Chondrocyte (in vitro differentiated cells): ENCODE results near the gene TTC28. TPM values are rescaled to one million over a fixed set of nuclear protein-coding genes. Genes with fewer than 3 reads are reported as not detected.
A peak's percentile ranks its signal among the peaks of the same experiment; 100 is the strongest.

Experiments used
- DNase-seq: peaks from one replicate; pipeline ENCODE4 v3.0.0; 2021; ENCODE audit warnings: mixed read lengths, low spot score
- H3K27ac Mint-ChIP-seq: one replicate; pipeline ENCODE4 v1.8.0; 2021; ENCODE audit warnings: mild to moderate bottlenecking, moderate library complexity, mixed read lengths; ENCODE audit not compliant: unreplicated experiment
- H3K27me3 Mint-ChIP-seq: 2 replicates; pipeline ENCODE4 v1.8.0; 2021; ENCODE audit warnings: low read depth, mixed read lengths
- H3K36me3 Mint-ChIP-seq: 2 replicates; pipeline ENCODE4 v1.8.0; 2021; ENCODE audit warnings: low read depth, mixed read lengths
- H3K4me1 Mint-ChIP-seq: 2 replicates; pipeline ENCODE4 v1.8.0; 2021; ENCODE audit warnings: low read depth, mild to moderate bottlenecking, mixed read lengths
- H3K4me3 Mint-ChIP-seq: one replicate; pipeline ENCODE4 v1.8.0; 2021; ENCODE audit warnings: mild to moderate bottlenecking, moderate library complexity, mixed read lengths; ENCODE audit not compliant: unreplicated experiment
- H3K9me3 Mint-ChIP-seq: 2 replicates; pipeline ENCODE4 v1.8.0; 2021; ENCODE audit warnings: low read depth, mixed read lengths
- total RNA-seq: library from RNA; stranded (reverse); gene quantifications from 3 replicates; pipeline ENCODE4 v1.2.1, GENCODE V29; 2021
- TF ChIP-seq, protein P1 (sequence below): fragments of 200-600 bp; sonication (generic); IDR thresholded peaks from 2 replicates; pipeline ENCODE4 v1.5.0; 2021; ENCODE audit warnings: antibody characterized with exemption, mild to moderate bottlenecking, moderate library complexity

Gene TTC28
- total RNA-seq, 1 donor from 2014 or later, result 38.3 TPM

DNA sequence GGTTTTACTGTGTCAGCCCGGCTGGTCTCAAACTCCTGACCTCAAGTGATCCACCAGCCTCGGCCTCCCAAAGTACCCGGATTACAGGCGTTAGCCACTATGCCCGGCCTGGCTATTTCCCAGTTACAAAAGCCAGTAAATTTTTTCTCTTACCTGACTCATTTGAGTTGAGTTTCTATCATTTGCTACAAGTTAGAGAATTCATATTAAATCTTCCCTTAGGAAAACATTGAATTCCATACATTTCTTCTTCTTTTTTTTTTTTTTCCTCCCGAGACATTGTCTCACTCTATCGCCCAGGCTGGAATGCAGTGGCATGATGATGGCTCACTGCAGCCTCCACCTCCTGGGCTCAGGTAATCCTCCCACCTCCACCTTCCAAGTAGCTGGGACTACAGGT lies 36.0 kb upstream of the TTC28 start:
- H3K36me3 Mint-ChIP-seq, result no peaks in the 10 kb centered on the region
- H3K27me3 Mint-ChIP-seq, result no peaks in the 10 kb centered on the region
- TF ChIP-seq, protein P1, sequence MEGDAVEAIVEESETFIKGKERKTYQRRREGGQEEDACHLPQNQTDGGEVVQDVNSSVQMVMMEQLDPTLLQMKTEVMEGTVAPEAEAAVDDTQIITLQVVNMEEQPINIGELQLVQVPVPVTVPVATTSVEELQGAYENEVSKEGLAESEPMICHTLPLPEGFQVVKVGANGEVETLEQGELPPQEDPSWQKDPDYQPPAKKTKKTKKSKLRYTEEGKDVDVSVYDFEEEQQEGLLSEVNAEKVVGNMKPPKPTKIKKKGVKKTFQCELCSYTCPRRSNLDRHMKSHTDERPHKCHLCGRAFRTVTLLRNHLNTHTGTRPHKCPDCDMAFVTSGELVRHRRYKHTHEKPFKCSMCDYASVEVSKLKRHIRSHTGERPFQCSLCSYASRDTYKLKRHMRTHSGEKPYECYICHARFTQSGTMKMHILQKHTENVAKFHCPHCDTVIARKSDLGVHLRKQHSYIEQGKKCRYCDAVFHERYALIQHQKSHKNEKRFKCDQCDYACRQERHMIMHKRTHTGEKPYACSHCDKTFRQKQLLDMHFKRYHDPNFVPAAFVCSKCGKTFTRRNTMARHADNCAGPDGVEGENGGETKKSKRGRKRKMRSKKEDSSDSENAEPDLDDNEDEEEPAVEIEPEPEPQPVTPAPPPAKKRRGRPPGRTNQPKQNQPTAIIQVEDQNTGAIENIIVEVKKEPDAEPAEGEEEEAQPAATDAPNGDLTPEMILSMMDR, result no peak
- H3K4me1 Mint-ChIP-seq, result peaks cover 52% of the 10 kb centered on the region
- DNase-seq, result no peak
- H3K9me3 Mint-ChIP-seq, result no peaks in the 10 kb centered on the region
- H3K4me3 Mint-ChIP-seq, result no peak overlapping the region
- H3K27ac Mint-ChIP-seq, result peak overlapping the region; percentile 45

DNA sequence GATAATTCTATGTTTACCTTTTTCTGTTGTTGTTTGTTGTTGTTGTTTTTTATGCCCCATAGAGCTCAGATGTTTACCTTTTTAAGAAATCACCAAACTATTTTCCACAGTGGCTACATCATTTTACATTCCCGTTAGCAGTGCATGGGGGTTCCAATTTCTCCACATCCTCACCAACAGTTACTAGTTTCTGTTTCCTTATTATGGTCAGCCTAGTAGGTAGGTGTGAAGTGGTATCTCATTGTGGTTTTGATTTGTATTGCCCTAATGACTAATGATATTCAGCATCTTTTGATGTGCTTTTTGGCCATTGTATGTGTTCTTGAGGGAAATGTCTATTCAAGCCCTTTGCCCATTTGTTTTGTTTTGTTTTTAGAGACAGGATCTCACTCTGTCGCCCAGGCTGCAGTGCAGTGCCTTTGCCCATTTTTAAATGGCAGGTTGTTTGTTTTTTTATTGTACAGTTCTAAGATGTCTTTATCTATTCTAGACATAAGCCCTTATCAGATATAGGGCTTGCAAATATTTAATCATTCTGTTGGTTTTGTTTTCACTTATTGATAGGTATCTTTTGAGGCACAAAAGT lies 34.5 kb upstream of the TTC28 start:
- TF ChIP-seq, protein P1, result no peak
- H3K9me3 Mint-ChIP-seq, result no peaks in the 10 kb centered on the region
- H3K4me1 Mint-ChIP-seq, result peaks cover 60% of the 10 kb centered on the region
- no peaks in the 10 kb centered on the region for H3K27me3 Mint-ChIP-seq
- no peaks in the 10 kb centered on the region for H3K36me3 Mint-ChIP-seq
- no peak overlapping the region for H3K4me3 Mint-ChIP-seq
- no peak for DNase-seq
- no peak overlapping the region for H3K27ac Mint-ChIP-seq

DNA sequence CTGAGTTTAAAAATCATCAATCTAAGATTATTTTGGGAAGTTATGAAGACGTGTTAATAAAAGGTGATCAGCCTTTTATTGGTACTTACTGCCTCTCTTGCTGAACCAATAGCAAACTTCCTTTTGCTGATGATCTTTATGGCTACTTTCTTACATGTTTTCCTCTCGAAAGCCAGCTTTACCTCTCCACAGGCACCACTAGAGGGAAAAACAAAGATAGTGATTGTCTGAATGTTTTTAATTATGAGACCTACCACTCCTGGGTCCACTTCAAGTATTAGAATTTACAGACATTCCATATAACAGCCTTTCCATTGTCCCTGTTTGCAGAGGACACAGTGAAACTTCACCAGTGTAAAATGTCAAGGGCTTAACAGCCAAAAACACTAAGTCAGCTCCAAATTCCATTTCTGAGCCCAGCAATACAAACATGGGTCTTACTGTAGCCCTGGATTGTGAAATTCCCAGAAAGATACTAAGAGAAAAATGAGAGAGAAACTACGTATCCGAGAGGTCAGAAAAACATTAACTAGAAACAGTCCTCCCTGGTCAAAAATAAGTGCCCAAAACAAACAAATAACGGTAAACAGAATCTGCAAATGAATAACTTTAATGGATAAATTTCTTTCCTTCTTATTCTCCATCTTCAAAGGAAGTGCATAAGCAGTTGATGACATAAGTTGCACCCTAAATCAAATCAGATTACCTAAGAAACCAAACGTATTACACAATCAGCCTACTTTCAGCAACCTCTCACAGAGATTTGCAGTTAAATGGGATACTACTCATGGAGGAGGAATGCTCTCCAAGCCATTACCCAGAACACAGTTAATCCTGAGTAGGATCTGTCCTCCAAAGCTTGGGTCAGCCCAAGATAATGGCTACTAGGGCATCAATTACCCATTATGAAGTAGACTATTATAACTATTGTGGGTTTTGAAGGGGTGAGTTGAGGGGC lies 32.5 kb upstream of the TTC28 start:
- Mint-ChIP-seq H3K27me3 (no peaks in the 10 kb centered on the region), H3K27ac (peak overlapping the region; percentile 80), H3K4me1 (peaks cover 62% of the 10 kb centered on the region), H3K36me3 (no peaks in the 10 kb centered on the region), H3K4me3 (peak overlapping the region; percentile 36), H3K9me3 (no peaks in the 10 kb centered on the region)
- TF ChIP-seq, protein P1, result peak; percentile 52
- no peak for DNase-seq

DNA sequence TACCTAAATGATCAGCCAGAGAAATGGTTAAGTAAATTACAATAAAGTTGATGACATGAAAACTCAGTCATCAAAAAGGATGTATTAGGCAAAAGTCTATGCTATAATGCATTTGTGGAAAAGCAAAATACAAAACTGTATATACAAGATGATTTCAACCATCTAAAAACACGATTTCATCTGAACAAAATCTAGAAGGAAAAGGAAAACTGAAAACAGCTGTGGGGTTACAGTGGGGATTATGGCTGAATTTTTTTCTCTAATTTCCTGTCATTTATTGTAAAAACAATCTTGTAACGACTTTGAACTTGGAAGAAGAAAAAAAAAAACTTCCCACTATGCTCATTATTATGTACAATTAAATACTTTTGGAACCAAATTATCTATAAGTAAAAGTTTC lies 31.7 kb upstream of the TTC28 start:
- Mint-ChIP-seq H3K27ac (peak overlapping the region; percentile 80), H3K9me3 (no peaks in the 10 kb centered on the region), H3K27me3 (no peaks in the 10 kb centered on the region), H3K4me1 (peaks cover 57% of the 10 kb centered on the region), H3K4me3 (no peak overlapping the region), H3K36me3 (no peaks in the 10 kb centered on the region)
- TF ChIP-seq, protein P1, result no peak
- DNase-seq, result no peak

DNA sequence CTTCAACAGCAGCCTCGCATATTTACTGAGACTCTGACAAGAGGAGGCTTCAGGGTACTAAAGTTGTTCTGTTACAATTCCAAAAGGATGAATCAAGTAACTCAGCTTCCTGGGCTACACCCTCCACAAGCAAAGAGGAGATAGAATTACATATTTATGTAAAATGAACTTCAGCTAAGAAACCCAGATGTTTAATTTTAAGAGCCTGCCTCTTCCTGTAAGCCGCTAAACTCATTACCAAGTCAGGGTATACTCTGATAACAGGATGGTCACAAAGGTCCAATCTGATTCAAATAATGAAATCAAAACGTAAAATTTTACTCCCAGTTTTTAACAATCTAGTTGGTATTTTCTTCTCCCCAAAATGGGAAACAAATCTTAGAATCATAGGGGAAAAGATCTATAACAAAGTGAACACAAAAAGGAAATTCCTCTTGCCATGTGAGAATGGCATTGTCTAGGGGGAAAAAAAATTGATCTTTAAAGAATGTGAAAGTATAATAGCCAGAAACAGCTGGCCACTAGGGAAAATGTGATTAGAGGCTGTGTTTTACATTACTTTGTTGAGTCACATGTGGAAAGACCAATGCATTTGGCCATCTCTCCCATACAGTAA lies 31.0 kb upstream of the TTC28 start:
- TF ChIP-seq, protein P1, result peak; percentile 42
- H3K36me3 Mint-ChIP-seq, result no peaks in the 10 kb centered on the region
- H3K9me3 Mint-ChIP-seq, result no peaks in the 10 kb centered on the region
- DNase-seq, result no peak
- peak overlapping the region; percentile 17 for H3K4me3 Mint-ChIP-seq
- peak overlapping the region; percentile 73 for H3K27ac Mint-ChIP-seq
- peaks cover 50% of the 10 kb centered on the region for H3K4me1 Mint-ChIP-seq
- no peaks in the 10 kb centered on the region for H3K27me3 Mint-ChIP-seq
